HepG2 (cell line): ENCODE data around the gene CASKIN2. TPM values are rescaled to one million over a fixed set of nuclear protein-coding genes. Genes with fewer than 3 reads are reported as not detected.

ENCODE experiments used
- AGO1 ChIP-seq: fragments of 200-400 bp; formaldehyde crosslinking; IDR thresholded peaks from 2 replicates; pipeline ENCODE4 v1.6.1; 2017; ENCODE audit warnings: mild to moderate bottlenecking, low read depth, low read length, moderate library complexity; ENCODE audit not compliant: poor library complexity, severe bottlenecking
- ATF7 ChIP-seq, 2 experiments: fragments of 450-650 bp in 1 of 2; sonication (generic) in 1 of 2; formaldehyde crosslinking in 1 of 2; IDR thresholded peaks; 2 replicates each; pipeline versions ENCODE4 v1.4.0 to v1.6.1; 2016 to 2020; ENCODE audit warnings: antibody characterized with exemption in 1 of 2, mild to moderate bottlenecking in 1 of 2, missing genetic modification reagents in 1 of 2
- HHEX ChIP-seq: IDR thresholded peaks from 2 replicates; pipeline ENCODE4 v1.6.1; 2016; ENCODE audit warnings: control low read depth
- HMG20B ChIP-seq: conservative IDR thresholded peaks from 2 replicates; pipeline ENCODE4 v1.6.1; 2016; ENCODE audit warnings: missing genetic modification reagents, missing compliant biosample characterization
- HNRNPL ChIP-seq: fragments of 200-400 bp; formaldehyde crosslinking; IDR thresholded peaks from 2 replicates; pipeline ENCODE4 v1.6.1; 2017; ENCODE audit warnings: mild to moderate bottlenecking, low read depth, low read length
- KDM2A ChIP-seq: sonication (generic); formaldehyde crosslinking; IDR thresholded peaks from 2 replicates; pipeline ENCODE4 v1.4.0; 2020; ENCODE audit warnings: low read depth, missing genetic modification reagents, borderline replicate concordance
- MXI1 ChIP-seq: IDR thresholded peaks from 3 replicates; pipeline ENCODE4 v1.6.1; 2012; ENCODE audit warnings: low read depth, low read length, inconsistent platforms, borderline replicate concordance
- NAIF1 ChIP-seq: sonication (generic); formaldehyde crosslinking; IDR thresholded peaks from 2 replicates; pipeline ENCODE4 v1.5.0; 2020; ENCODE audit warnings: mild to moderate bottlenecking, missing genetic modification reagents, borderline replicate concordance
- NR2F2 ChIP-seq: IDR thresholded peaks from 2 replicates; pipeline ENCODE4 v1.6.1; 2012; ENCODE audit warnings: low read depth, inconsistent platforms, borderline replicate concordance
- TOE1 ChIP-seq: sonication (generic); formaldehyde crosslinking; IDR thresholded peaks from 2 replicates; pipeline ENCODE4 v1.4.0; 2020; ENCODE audit warnings: mild to moderate bottlenecking, missing genetic modification reagents
- U2AF2 ChIP-seq: fragments of 200-400 bp; formaldehyde crosslinking; IDR thresholded peaks from 2 replicates; pipeline ENCODE4 v1.6.1; 2017; ENCODE audit warnings: low read depth, mild to moderate bottlenecking, low read length
- ZC3H13 ChIP-seq: sonication (generic); formaldehyde crosslinking; IDR thresholded peaks from 2 replicates; pipeline ENCODE4 v1.8.1; 2023; ENCODE audit warnings: mild to moderate bottlenecking, missing genetic modification reagents, moderate library complexity
- ZNF274 ChIP-seq: sonication (generic); formaldehyde crosslinking; IDR thresholded peaks from 2 replicates; pipeline ENCODE4 v1.5.1; 2020; ENCODE audit warnings: mild to moderate bottlenecking, missing genetic modification reagents
- ZNF296 ChIP-seq: sonication (generic); formaldehyde crosslinking; conservative IDR thresholded peaks from 2 replicates; pipeline ENCODE4 v1.5.0; 2020; ENCODE audit warnings: mild to moderate bottlenecking, missing genetic modification reagents
- ZNF343 ChIP-seq: sonication (generic); formaldehyde crosslinking; IDR thresholded peaks from 2 replicates; pipeline ENCODE4 v1.4.0; 2020; ENCODE audit warnings: mild to moderate bottlenecking, missing genetic modification reagents
- ZNF543 ChIP-seq: sonication (generic); formaldehyde crosslinking; IDR thresholded peaks from 2 replicates; pipeline ENCODE4 v1.4.0; 2020; ENCODE audit warnings: mild to moderate bottlenecking, missing genetic modification reagents
- ZNF775 ChIP-seq: sonication (generic); formaldehyde crosslinking; IDR thresholded peaks from 2 replicates; pipeline ENCODE4 v1.4.0; 2020; ENCODE audit warnings: missing genetic modification reagents, mild to moderate bottlenecking, moderate library complexity, borderline replicate concordance
- ZNF781 ChIP-seq: sonication (generic); formaldehyde crosslinking; IDR thresholded peaks from 2 replicates; pipeline ENCODE4 v1.5.1; 2020; ENCODE audit warnings: borderline replicate concordance, mild to moderate bottlenecking, missing genetic modification reagents; ENCODE audit errors: not compliant biosample characterization
- ZNF792 ChIP-seq: IDR thresholded peaks from 2 replicates; pipeline ENCODE4 v1.6.1; 2016
- polyA plus RNA-seq, 8 experiments: library from polyadenylated mRNA; depleted of rRNA in 3 of 8; stranded (reverse) in 7 of 8; unstranded in 1 of 8; fragments of >200 nt; fragmentation: Illumina TruSeq in 4 of 8; extraction: Trizol in 4 of 8; gene quantifications; 2 replicates each; pipeline versions ENCODE4 v1.2.1 to v1.2.3, GENCODE V29; 2011 to 2016; ENCODE audit warnings: low read depth in 4 of 8, missing spikeins in 1 of 8, mixed read lengths in 1 of 8; ENCODE audit not compliant: insufficient read depth in 1 of 8
- total RNA-seq, 5 experiments: library from RNA; depleted of rRNA; stranded (reverse); fragments of >200 nt; fragmentation: Illumina TruSeq; extraction: Trizol; gene quantifications; 2 replicates each; pipeline ENCODE4 v1.2.3, GENCODE V29; 2016; ENCODE audit warnings: low read depth in 1 of 5
- TF ChIP-seq, protein P1 (sequence below): sonication (generic); formaldehyde crosslinking; IDR thresholded peaks from 2 replicates; pipeline ENCODE4 v1.5.1; 2020; ENCODE audit warnings: missing genetic modification reagents, mild to moderate bottlenecking, borderline replicate concordance
- TF ChIP-seq, protein P2 (sequence below): sonication (generic); formaldehyde crosslinking; IDR thresholded peaks from 2 replicates; pipeline ENCODE4 v1.5.0; 2020; ENCODE audit warnings: mild to moderate bottlenecking, missing genetic modification reagents
- TF ChIP-seq, protein P3 (sequence below): IDR thresholded peaks from 2 replicates; pipeline ENCODE4 v1.6.1; 2016; ENCODE audit warnings: control low read depth
- TF ChIP-seq, protein P4 (sequence below): sonication (generic); formaldehyde crosslinking; IDR thresholded peaks from 2 replicates; pipeline ENCODE4 v1.5.0; 2020; ENCODE audit warnings: missing genetic modification reagents

Gene CASKIN2
- total and polyA plus RNA-seq, 2 of the 13 experiments (the other 11 are each of a cell fraction or from before 2014, with no cell fraction given): 5.2 to 7.8 TPM

DNA sequence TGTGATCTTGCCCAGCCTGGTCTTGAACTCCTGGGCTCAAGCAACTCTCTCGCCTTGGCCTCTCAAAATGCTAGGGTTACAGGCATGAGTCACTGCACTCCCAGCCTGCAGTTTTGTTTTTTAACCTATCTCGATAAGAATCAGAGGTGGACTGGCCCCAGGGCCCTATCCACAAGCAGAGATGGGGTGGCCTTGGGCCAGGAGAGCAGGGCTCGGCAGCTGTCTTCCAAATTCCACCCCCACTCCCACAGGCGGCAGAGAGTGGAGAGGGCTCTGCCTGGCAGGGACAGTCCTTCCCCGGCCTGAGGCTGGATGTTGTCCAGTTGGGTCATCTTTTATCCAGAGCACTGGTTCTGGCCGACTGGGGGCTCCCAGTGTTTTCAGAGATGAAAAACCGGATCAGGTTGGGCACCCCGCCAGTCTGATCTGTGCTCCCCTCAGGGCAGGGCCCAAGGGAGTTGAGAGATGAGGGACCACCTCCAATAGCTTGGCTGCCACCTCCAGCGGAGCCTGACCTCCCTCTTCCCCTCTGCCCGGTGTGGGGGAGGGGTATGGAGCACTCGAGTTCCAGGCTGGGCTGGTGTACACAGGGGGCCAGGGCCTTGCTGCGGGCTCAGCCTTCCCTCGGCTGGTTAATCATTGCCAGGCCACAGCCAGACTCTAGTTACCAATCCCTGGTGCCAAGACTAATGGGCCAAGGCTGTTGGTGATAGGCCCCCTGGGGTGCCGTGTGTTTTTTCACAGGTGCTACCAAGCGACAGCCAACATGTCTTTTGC is 41.9 kb upstream of the CASKIN2 start (continued):
- TF ChIP-seq NR2F2 (peak; percentile 67), ZNF296 (CRISPR knock-in tag) (no peak), ZNF343 (0 out of 2 replicates have a peak, but pooled peaks have one; percentile 72), U2AF2 (no peak), ZNF274 (peak; percentile 46; the same call in 1 of the 2 replicates), ZNF543 (CRISPR knock-in tag) (peak; percentile 96), ZC3H13 (CRISPR knock-in tag) (no peak), HMG20B (peak; percentile 16), AGO1 (no peak), ZNF781 (CRISPR knock-in tag) (no peak), KDM2A (CRISPR knock-in tag) (peak; percentile 93), HHEX (CRISPR knock-in tag) (0 out of 2 replicates have a peak, but pooled peaks have one; percentile 11), NAIF1 (CRISPR knock-in tag) (peak; percentile 88), TOE1 (CRISPR knock-in tag) (0 out of 2 replicates have a peak, but pooled peaks have one; percentile 88), MXI1 (peak; percentile 68; the same call in 1 of the 3 replicates), ZNF775 (no peak), ZNF792 (CRISPR knock-in tag) (peak; percentile 64), HNRNPL (peak; percentile 98), ATF7 (IDR thresholded peaks at IDR 0.05) (no peak), ATF7 (CRISPR knock-in tag; IDR thresholded peaks at IDR 0.05) (peak; percentile 42; the same call in 1 of the 2 replicates)
- TF ChIP-seq, protein P1, sequence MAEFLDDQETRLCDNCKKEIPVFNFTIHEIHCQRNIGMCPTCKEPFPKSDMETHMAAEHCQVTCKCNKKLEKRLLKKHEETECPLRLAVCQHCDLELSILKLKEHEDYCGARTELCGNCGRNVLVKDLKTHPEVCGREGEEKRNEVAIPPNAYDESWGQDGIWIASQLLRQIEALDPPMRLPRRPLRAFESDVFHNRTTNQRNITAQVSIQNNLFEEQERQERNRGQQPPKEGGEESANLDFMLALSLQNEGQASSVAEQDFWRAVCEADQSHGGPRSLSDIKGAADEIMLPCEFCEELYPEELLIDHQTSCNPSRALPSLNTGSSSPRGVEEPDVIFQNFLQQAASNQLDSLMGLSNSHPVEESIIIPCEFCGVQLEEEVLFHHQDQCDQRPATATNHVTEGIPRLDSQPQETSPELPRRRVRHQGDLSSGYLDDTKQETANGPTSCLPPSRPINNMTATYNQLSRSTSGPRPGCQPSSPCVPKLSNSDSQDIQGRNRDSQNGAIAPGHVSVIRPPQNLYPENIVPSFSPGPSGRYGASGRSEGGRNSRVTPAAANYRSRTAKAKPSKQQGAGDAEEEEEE: peak; percentile 82; the same call in 1 of the 2 replicates
- TF ChIP-seq, protein P2, sequence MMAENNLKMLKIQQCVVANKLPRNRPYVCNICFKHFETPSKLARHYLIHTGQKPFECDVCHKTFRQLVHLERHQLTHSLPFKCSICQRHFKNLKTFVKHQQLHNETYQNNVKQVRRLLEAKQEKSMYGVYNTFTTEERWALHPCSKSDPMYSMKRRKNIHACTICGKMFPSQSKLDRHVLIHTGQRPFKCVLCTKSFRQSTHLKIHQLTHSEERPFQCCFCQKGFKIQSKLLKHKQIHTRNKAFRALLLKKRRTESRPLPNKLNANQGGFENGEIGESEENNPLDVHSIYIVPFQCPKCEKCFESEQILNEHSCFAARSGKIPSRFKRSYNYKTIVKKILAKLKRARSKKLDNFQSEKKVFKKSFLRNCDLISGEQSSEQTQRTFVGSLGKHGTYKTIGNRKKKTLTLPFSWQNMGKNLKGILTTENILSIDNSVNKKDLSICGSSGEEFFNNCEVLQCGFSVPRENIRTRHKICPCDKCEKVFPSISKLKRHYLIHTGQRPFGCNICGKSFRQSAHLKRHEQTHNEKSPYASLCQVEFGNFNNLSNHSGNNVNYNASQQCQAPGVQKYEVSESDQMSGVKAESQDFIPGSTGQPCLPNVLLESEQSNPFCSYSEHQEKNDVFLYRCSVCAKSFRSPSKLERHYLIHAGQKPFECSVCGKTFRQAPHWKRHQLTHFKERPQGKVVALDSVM: peak; percentile 85
- TF ChIP-seq, protein P3, sequence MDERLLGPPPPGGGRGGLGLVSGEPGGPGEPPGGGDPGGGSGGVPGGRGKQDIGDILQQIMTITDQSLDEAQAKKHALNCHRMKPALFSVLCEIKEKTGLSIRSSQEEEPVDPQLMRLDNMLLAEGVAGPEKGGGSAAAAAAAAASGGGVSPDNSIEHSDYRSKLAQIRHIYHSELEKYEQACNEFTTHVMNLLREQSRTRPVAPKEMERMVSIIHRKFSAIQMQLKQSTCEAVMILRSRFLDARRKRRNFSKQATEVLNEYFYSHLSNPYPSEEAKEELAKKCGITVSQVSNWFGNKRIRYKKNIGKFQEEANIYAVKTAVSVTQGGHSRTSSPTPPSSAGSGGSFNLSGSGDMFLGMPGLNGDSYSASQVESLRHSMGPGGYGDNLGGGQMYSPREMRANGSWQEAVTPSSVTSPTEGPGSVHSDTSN (CRISPR knock-in tag): no peak
- TF ChIP-seq, protein P4, sequence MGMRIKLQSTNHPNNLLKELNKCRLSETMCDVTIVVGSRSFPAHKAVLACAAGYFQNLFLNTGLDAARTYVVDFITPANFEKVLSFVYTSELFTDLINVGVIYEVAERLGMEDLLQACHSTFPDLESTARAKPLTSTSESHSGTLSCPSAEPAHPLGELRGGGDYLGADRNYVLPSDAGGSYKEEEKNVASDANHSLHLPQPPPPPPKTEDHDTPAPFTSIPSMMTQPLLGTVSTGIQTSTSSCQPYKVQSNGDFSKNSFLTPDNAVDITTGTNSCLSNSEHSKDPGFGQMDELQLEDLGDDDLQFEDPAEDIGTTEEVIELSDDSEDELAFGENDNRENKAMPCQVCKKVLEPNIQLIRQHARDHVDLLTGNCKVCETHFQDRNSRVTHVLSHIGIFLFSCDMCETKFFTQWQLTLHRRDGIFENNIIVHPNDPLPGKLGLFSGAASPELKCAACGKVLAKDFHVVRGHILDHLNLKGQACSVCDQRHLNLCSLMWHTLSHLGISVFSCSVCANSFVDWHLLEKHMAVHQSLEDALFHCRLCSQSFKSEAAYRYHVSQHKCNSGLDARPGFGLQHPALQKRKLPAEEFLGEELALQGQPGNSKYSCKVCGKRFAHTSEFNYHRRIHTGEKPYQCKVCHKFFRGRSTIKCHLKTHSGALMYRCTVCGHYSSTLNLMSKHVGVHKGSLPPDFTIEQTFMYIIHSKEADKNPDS: no peak
